ENCODE measurements around the gene SOX3. TPM values are rescaled to one million over a fixed set of nuclear protein-coding genes. Genes with fewer than 3 reads are reported as not detected.

Gene SOX3
- total RNA-seq, 1 donor from 2014 or later: not detected

DNA sequence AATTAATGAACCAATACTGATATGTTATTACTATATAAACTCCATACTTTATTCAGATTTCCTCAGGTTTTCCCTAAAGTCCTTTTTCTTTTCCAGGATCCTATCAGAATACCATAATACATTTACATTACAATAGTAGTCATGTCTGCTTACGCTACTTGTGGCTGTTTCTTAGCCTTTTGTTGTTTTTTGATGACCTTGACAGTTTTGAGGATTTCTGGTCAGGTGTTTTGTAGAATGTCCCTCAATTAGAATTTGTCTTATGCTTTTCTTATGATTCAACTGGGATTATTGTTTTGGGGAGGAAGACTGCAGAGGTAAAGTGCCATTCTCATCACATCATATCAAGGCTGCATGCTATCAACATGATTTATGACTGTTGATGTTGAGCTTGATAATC, 9.1 kb downstream of the SOX3 start:
- DNase-seq (ENCODE audit: low spot score): no peak

DNA sequence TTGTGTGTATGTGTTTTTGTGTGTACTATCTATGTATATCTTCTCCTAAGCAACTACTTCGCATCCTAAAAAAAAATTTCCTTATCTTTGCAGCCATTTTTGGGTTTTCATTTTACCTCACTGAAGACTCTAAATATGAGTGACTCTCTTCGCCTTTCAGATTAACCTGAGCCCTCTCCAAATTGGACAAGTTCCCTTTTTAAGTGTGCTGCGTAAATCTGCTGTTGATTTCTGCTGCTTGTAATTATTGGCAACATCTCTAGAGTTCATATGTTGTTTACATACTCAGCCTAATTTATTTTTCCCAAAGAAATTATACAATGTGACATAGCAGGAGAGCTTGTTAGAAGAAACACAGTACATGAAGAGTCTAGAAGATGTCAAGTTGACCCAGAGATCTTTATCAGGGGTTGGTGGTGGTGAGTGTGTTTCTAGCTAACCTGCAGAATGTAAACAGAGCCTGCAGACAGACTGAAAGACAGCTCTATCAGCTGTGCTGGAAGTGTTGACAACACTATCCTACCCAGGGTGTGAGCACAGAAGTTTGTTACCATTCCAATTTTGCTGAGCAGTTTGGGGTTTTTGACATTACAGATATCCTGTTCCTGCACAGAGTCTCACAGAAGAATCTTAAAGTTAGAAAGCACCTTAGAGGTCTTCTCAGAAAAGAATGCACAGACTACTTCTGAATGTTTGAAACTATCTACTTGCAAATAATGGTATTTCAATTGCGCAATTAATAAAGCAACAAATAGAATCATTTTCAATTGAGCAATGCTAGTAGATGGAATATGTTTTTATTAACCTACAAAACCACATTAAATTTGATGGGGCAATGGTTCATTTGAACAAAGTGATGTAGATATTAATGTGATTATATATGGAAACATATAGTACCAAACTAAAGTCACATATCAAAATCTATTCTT, 12.5 kb downstream of the SOX3 start:
- DNase-seq (ENCODE audit: low spot score): no peak

DNA sequence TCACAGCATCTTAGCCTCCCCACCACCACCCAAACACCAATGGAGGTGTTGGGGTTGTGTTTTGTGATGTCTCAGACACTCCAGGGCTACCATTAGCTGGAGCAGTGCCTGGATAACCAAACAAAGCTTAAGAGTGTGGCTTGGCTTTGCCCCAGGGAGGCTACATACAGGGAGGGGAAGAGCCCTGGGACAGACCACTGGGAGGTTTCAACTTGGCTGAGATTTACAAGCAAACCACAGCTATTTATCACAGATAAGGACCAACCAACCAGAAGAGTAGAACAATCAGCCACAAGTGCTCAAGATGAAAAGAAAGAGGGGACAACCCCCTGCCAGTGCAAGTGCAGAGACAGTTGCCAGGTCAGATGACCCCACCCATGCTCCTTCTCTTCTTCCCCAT, 24.1 kb downstream of the SOX3 start:
- DNase-seq (ENCODE audit: low spot score): no peak

DNA sequence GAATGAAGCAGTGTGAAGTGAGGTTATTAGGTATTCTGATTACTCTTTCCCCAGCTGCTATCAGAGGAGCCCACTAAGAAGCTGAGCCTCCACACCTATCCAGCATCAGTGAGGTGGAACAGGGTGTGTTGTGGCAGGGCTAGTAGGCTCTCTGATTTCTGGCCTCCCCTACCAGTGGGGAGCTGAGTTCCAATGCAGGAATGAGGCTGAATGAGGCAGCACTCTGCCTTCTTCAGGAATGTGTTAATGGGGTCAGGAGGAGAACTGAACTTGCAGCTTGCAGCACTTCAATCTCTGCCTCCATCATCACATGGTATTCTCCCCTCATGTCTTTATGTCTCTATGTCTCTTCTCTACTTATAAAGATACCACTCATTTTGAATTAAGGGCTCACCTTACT, 26.9 kb downstream of the SOX3 start:
- DNase-seq (ENCODE audit: low spot score): no peak

DNA sequence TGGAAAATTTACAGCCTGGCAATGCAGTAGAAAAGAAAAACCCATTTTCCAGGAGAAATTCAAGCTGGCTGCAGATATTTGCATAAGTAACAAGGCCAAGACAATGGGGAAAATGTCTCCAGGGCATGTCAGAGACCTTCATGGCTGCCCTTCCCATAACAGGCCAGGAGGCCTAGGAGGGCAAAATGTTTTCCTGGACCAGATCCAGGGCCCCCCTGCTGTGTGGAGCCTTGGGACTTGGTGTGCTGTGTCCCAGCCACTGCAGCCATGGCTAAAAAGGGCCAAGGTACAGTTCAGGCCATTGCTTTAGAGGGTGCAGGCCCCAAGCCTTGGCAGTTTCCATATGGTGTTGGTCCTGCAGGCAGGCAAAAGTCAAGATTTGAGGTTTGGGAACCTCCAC, 29.8 kb downstream of the SOX3 start:
- DNase-seq (ENCODE audit: low spot score): no peak

DNA sequence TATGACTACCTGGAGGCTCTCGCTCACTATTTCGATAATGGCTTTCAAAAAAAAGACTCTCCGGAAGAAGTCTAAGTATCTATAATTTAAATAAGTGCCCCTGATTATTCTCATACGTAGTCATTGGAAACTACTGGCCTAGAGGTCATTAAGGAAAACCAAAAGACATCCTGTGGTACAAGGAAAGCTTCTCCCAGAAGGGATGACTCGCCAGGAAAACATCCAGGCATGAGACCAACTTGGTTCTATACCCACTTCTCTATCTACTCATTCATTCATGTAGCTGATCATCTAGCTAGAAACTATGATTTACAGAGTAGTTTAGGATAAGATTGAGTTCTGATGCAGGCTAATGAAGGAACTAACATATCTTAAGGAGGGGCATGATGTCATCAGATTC, 37.7 kb downstream of the SOX3 start:
- no peak for DNase-seq (ENCODE audit: low spot score)

Other genes with a start within 250 kb of the SOX3 start
- gene LINC00632, start 204.7 kb upstream of the SOX3 start, total RNA-seq: 61.2 TPM